Hepatocyte (in vitro differentiated cells): Measurements from ENCODE around the gene SOBP.

ENCODE experiments used
- EZH2 ChIP-seq: fragments of 200-600 bp; sonication (generic); IDR thresholded peaks from 2 replicates; pipeline ENCODE4 v1.6.1; 2016; ENCODE audit warnings: antibody characterized with exemption, mild to moderate bottlenecking, borderline replicate concordance
- EZH2phosphoT487 ChIP-seq: fragments of 200-600 bp; sonication (generic); IDR thresholded peaks from one replicate; pipeline ENCODE4 v1.6.1; 2018; ENCODE audit warnings: antibody characterized with exemption, mild to moderate bottlenecking, low read depth, moderate library complexity; ENCODE audit not compliant: unreplicated experiment, severe bottlenecking
- TF ChIP-seq, protein P1 (sequence below): fragments of 200-600 bp; sonication (generic); IDR thresholded peaks from 2 replicates; pipeline ENCODE4 v1.5.1; 2016; ENCODE audit warnings: antibody characterized with exemption, mild to moderate bottlenecking; ENCODE audit not compliant: poor library complexity

GRCh38 chr6:107620732-107621131 lies 130.8 kb downstream of the SOBP start:
- TF ChIP-seq, protein P1, sequence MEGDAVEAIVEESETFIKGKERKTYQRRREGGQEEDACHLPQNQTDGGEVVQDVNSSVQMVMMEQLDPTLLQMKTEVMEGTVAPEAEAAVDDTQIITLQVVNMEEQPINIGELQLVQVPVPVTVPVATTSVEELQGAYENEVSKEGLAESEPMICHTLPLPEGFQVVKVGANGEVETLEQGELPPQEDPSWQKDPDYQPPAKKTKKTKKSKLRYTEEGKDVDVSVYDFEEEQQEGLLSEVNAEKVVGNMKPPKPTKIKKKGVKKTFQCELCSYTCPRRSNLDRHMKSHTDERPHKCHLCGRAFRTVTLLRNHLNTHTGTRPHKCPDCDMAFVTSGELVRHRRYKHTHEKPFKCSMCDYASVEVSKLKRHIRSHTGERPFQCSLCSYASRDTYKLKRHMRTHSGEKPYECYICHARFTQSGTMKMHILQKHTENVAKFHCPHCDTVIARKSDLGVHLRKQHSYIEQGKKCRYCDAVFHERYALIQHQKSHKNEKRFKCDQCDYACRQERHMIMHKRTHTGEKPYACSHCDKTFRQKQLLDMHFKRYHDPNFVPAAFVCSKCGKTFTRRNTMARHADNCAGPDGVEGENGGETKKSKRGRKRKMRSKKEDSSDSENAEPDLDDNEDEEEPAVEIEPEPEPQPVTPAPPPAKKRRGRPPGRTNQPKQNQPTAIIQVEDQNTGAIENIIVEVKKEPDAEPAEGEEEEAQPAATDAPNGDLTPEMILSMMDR, result no peak
- TF ChIP-seq EZH2, result no peak
- no peak for TF ChIP-seq EZH2phosphoT487
